8988T (cell line): Measurements from ENCODE around the gene FBXW9.
"Not testable (repeated sequence)": the region's sequence is repeated elsewhere in the genome, so short reads cannot be mapped to it uniquely, and the experiment has no call there.

Experiments
- DNase-seq: peaks from one replicate; pipeline ENCODE4 v3.0.0; 2011

Gene FBXW9

GRCh38 chr19:12647490-12648071 lies 48.9 kb downstream of the FBXW9 start:
- DNase-seq: no peak

- no peak for DNase-seq
Observed at GRCh38 chr19:12647047-12647446, 49.4 kb downstream of the FBXW9 start.

GRCh38 chr19:12646551-12646950 lies 49.9 kb downstream of the FBXW9 start:
- no peak for DNase-seq

GRCh38 chr19:12643716-12644115 lies 52.7 kb downstream of the FBXW9 start:
- not testable (repeated sequence) for DNase-seq

GRCh38 chr19:12642506-12642905 lies 53.9 kb downstream of the FBXW9 start:
- no peak for DNase-seq

- DNase-seq: no peak
Observed at GRCh38 chr19:12641456-12641855, 55.0 kb downstream of the FBXW9 start.

GRCh38 chr19:12639901-12640613 lies 56.4 kb downstream of the FBXW9 start:
- peak; percentile 69 for DNase-seq
